Loucy (cell line): ENCODE data around the gene KLK12.

Experiments
- H2AFZ ChIP-seq: fragments of 200-600 bp; sonication (generic); 2 replicates; pipeline ENCODE4 v1.6.0; 2016; ENCODE audit warnings: antibody characterized with exemption, mild to moderate bottlenecking, low read length, moderate library complexity
- H3F3A ChIP-seq: fragments of 200-600 bp; 2 replicates; pipeline ENCODE4 v1.6.0; 2016; ENCODE audit warnings: antibody characterized with exemption, low read depth, mild to moderate bottlenecking
- H3K27me3 ChIP-seq: fragments of 200-600 bp; sonication (generic); 2 replicates; pipeline ENCODE4 v1.6.1; 2014; ENCODE audit warnings: low read length, mild to moderate bottlenecking; ENCODE audit not compliant: insufficient read depth, poor library complexity, severe bottlenecking
- H3K36me3 ChIP-seq: fragments of 200-600 bp; sonication (generic); 2 replicates; pipeline ENCODE4 v1.6.1; 2016; ENCODE audit warnings: low read length; ENCODE audit not compliant: insufficient read depth
- H3K4me1 ChIP-seq: fragments of 200-600 bp; sonication (generic); 2 replicates; pipeline ENCODE4 v1.5.1; 2014; ENCODE audit warnings: low read length, mild to moderate bottlenecking; ENCODE audit not compliant: insufficient read depth, poor library complexity, severe bottlenecking
- H3K4me2 ChIP-seq: fragments of 200-600 bp; sonication (generic); 2 replicates; pipeline ENCODE4 v1.6.0; 2014; ENCODE audit warnings: antibody characterized with exemption, low read length, low read depth, mild to moderate bottlenecking; ENCODE audit not compliant: poor library complexity, severe bottlenecking
- H3K4me3 ChIP-seq: fragments of 200-600 bp; sonication (generic); 2 replicates; pipeline ENCODE4 v1.5.1; 2014; ENCODE audit warnings: low read length, mild to moderate bottlenecking, mixed read lengths; ENCODE audit not compliant: poor library complexity, severe bottlenecking
- H3K79me2 ChIP-seq: fragments of 200-600 bp; sonication (generic); 2 replicates; pipeline ENCODE4 v1.6.1; 2014; ENCODE audit warnings: low read length; ENCODE audit not compliant: insufficient read depth
- H3K9ac ChIP-seq: fragments of 200-600 bp; sonication (generic); 2 replicates; pipeline ENCODE4 v1.6.0; 2014; ENCODE audit warnings: mild to moderate bottlenecking, low read depth, low read length, moderate library complexity; ENCODE audit not compliant: poor library complexity, severe bottlenecking
- H3K9me2 ChIP-seq: fragments of 200-600 bp; sonication (generic); replicated peaks from 2 replicates; pipeline ENCODE4 v1.6.1; 2016; ENCODE audit warnings: low read depth, low read length, mixed read lengths
- H3K9me3 ChIP-seq: fragments of 200-600 bp; sonication (generic); 2 replicates; pipeline ENCODE4 v1.6.1; 2014; ENCODE audit warnings: mild to moderate bottlenecking, antibody characterized with exemption, low read length, low read depth; ENCODE audit not compliant: insufficient read depth
- H4K20me1 ChIP-seq: fragments of 200-600 bp; sonication (generic); 2 replicates; pipeline ENCODE4 v1.6.0; 2014; ENCODE audit warnings: antibody characterized with exemption, low read length, mild to moderate bottlenecking; ENCODE audit not compliant: insufficient read depth, poor library complexity, severe bottlenecking
- EZH2phosphoT487 ChIP-seq: fragments of 200-600 bp; IDR thresholded peaks from 2 replicates; pipeline ENCODE4 v1.6.1; 2018; ENCODE audit warnings: antibody characterized with exemption, mild to moderate bottlenecking, moderate library complexity, borderline replicate concordance
- TF ChIP-seq, protein P1 (sequence below): fragments of 200-600 bp; sonication (generic); conservative IDR thresholded peaks from 2 replicates; pipeline ENCODE4 v1.5.1; 2014; ENCODE audit warnings: mild to moderate bottlenecking, antibody characterized with exemption, low read length

KLK12 gene

DNA sequence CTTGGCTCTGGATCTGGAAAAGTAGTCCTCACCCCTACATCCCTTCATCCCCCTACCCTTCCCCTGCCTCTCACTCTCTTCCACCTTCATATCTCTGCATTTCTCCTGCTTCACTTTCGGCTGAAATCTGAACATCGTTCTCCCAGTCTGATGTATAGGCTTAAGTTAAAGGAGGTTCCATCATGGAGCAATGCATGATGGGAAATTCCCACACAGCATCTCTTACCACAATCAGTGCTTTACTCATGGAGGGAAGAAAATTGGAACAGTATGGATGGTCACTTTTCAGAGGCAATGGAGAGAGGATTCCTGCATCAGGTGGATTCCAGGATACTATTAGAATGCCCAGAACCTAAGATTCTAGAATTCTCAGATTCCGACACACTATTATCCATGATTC, 27.3 kb downstream of the KLK12 start:
- Histone ChIP-seq H3K79me2 (no peaks in the 10 kb centered on the region), H3K4me3 (no peak overlapping the region), H3K4me2 (no peak overlapping the region), H2AFZ (no peak overlapping the region), H4K20me1 (no peaks in the 10 kb centered on the region), H3K36me3 (no peaks in the 10 kb centered on the region), H3K9me3 (peaks cover 3% of the 10 kb centered on the region; the same call in 1 of the 2 replicates), H3K4me1 (no peaks in the 10 kb centered on the region), H3K27me3 (no peaks in the 10 kb centered on the region), H3K9me2 (no peaks in the 10 kb centered on the region), H3K9ac (no peak overlapping the region), H3F3A (no peaks in the 10 kb centered on the region)
- TF ChIP-seq, protein P1, sequence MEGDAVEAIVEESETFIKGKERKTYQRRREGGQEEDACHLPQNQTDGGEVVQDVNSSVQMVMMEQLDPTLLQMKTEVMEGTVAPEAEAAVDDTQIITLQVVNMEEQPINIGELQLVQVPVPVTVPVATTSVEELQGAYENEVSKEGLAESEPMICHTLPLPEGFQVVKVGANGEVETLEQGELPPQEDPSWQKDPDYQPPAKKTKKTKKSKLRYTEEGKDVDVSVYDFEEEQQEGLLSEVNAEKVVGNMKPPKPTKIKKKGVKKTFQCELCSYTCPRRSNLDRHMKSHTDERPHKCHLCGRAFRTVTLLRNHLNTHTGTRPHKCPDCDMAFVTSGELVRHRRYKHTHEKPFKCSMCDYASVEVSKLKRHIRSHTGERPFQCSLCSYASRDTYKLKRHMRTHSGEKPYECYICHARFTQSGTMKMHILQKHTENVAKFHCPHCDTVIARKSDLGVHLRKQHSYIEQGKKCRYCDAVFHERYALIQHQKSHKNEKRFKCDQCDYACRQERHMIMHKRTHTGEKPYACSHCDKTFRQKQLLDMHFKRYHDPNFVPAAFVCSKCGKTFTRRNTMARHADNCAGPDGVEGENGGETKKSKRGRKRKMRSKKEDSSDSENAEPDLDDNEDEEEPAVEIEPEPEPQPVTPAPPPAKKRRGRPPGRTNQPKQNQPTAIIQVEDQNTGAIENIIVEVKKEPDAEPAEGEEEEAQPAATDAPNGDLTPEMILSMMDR = no peak
- TF ChIP-seq EZH2phosphoT487 = no peak

DNA sequence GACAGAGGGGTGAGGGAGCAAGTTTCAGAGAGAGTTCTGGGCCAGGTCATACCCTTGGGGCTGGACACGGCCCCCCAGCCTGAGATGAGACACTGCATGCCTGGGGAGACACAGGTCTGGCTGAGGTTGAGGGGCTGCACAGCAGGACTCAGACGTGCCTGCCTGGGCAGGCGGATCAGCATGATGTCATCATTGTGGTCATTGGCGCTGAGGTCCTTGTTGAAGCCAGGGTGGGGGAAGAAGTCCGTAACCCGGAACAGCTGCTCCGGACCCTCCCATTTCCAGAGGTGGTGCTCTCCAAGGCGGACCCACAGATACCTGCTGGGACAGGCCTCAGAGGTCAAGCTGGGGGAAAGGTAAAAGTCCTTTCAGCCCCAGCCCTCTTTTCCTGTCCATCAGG, 28.4 kb downstream of the KLK12 start:
- Histone ChIP-seq H2AFZ (no peak overlapping the region), H3K9me2 (no peaks in the 10 kb centered on the region), H3K9me3 (peaks cover 5% of the 10 kb centered on the region; the same call in 1 of the 2 replicates), H4K20me1 (no peaks in the 10 kb centered on the region), H3K27me3 (no peaks in the 10 kb centered on the region), H3K4me2 (no peak overlapping the region), H3K36me3 (no peaks in the 10 kb centered on the region), H3K79me2 (no peaks in the 10 kb centered on the region), H3K4me3 (no peak overlapping the region), H3F3A (no peaks in the 10 kb centered on the region), H3K4me1 (no peaks in the 10 kb centered on the region), H3K9ac (no peak overlapping the region)
- no peak for TF ChIP-seq EZH2phosphoT487
- TF ChIP-seq, protein P1 = no peak

DNA sequence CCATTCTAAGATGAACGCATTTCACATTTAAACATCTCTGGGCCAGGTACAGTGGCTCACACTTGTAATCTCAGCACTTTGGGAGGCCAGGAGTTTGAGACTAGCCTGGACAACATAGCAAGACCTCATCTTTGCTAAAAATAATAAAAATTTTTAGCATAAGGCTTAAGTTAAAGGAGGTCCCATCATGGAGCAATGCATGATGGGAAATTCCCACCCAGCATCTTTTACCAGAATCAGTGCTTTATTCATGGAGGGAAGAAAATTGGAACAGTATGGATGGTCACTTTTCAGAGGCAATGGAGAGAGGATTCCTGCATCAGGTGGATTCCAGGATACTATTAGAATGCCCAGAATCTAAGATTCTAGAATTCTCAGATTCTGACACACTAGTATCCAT, 29.6 kb downstream of the KLK12 start:
- Histone ChIP-seq H3K9me3 (peaks cover 5% of the 10 kb centered on the region; the same call in 1 of the 2 replicates), H3K36me3 (no peaks in the 10 kb centered on the region), H3K4me1 (no peaks in the 10 kb centered on the region), H3K27me3 (no peaks in the 10 kb centered on the region), H3K79me2 (no peaks in the 10 kb centered on the region), H3F3A (no peaks in the 10 kb centered on the region), H3K9me2 (no peaks in the 10 kb centered on the region), H2AFZ (no peak overlapping the region), H3K4me3 (no peak overlapping the region), H3K4me2 (no peak overlapping the region), H4K20me1 (no peaks in the 10 kb centered on the region), H3K9ac (no peak overlapping the region)
- TF ChIP-seq, protein P1 = no peak
- no peak for TF ChIP-seq EZH2phosphoT487
